CD8-positive, alpha-beta memory T cell (primary cell): Measurements from ENCODE around the gene EFHC2. TPM values are rescaled to one million over a fixed set of nuclear protein-coding genes. Genes with fewer than 3 reads are reported as not detected.

Source experiments
- CTCF ChIA-PET: fragments of 350-600 bp; sonication (Branson Sonifier 250); formaldehyde crosslinking; loops from one replicate; lab custom pipeline; 2021; ENCODE audit warnings: antibody characterized with exemption; lab: Charles Lee
- POLR2A ChIA-PET: fragments of 350-600 bp; sonication (Branson Sonifier 250); formaldehyde crosslinking; loops from one replicate; lab custom pipeline; 2021; ENCODE audit warnings: antibody characterized with exemption; lab: Charles Lee
- DNase-seq, 5 donors: peaks; one replicate each; pipeline versions ENCODE4 v3.0.0 to v3.0.0-alpha.2; 2020 to 2022; ENCODE audit warnings: mixed read lengths in 1 of 5
- H3K27ac ChIP-seq: one replicate; pipeline ENCODE4 v1.7.0; 2013; ENCODE audit warnings: low read depth, mild to moderate bottlenecking, low read length, moderate library complexity
- H3K27me3 ChIP-seq: 2 replicates; pipeline ENCODE4 v1.7.0; 2013; ENCODE audit warnings: low read length, mild to moderate bottlenecking; ENCODE audit not compliant: insufficient read depth, poor library complexity, severe bottlenecking
- H3K36me3 ChIP-seq: 2 replicates; pipeline ENCODE4 v1.7.0; 2013; ENCODE audit warnings: mild to moderate bottlenecking, low read length, moderate library complexity; ENCODE audit not compliant: insufficient read depth
- H3K4me1 ChIP-seq: 2 replicates; pipeline ENCODE4 v1.7.0; 2013; ENCODE audit warnings: mild to moderate bottlenecking, low read length, moderate library complexity; ENCODE audit not compliant: insufficient read depth
- H3K4me3 ChIP-seq: 2 replicates; pipeline ENCODE4 v1.7.0; 2013; ENCODE audit warnings: mild to moderate bottlenecking, low read length
- H3K9me3 ChIP-seq: 2 replicates; pipeline ENCODE4 v1.7.0; 2013; ENCODE audit warnings: mild to moderate bottlenecking, low read length
- H3K27ac Mint-ChIP-seq, 8 donors: one replicate each; pipeline ENCODE4 v1.8.0; 2020 to 2021; ENCODE audit warnings: mixed read lengths in 8 of 8, mild to moderate bottlenecking in 6 of 8, inconsistent platforms in 3 of 8, moderate library complexity in 3 of 8
- H3K27me3 Mint-ChIP-seq, 2 donors: one replicate each; pipeline ENCODE4 v1.8.0; 2020 to 2021; ENCODE audit warnings: mixed read lengths in 2 of 2, mild to moderate bottlenecking in 1 of 2, moderate library complexity in 1 of 2
- H3K36me3 Mint-ChIP-seq, 3 donors: one replicate each; pipeline ENCODE4 v1.8.0; 2020 to 2021; ENCODE audit warnings: mixed read lengths in 3 of 3, inconsistent platforms in 1 of 3, mild to moderate bottlenecking in 1 of 3
- H3K4me1 Mint-ChIP-seq, 3 donors: one replicate each; pipeline ENCODE4 v1.8.0; 2020 to 2021; ENCODE audit warnings: mixed read lengths in 3 of 3, inconsistent platforms in 1 of 3, mild to moderate bottlenecking in 1 of 3
- H3K4me3 Mint-ChIP-seq, 7 donors: one replicate each; pipeline ENCODE4 v1.8.0; 2020 to 2021; ENCODE audit warnings: mixed read lengths in 7 of 7, mild to moderate bottlenecking in 6 of 7, moderate library complexity in 4 of 7, inconsistent platforms in 2 of 7
- H3K9me3 Mint-ChIP-seq, 5 donors: one replicate each; pipeline ENCODE4 v1.8.0; 2020 to 2022; ENCODE audit warnings: mixed read lengths in 5 of 5, mild to moderate bottlenecking in 3 of 5, moderate library complexity in 2 of 5, inconsistent platforms in 1 of 5
- polyA plus RNA-seq: library from polyadenylated mRNA; unstranded; fragments of 300-500 nt; fragmentation: Illumina TruSeq; gene quantifications from one replicate; pipeline ENCODE4 v1.2.3, GENCODE V29; 2021
- total RNA-seq, 2 experiments: library from RNA; stranded (reverse); gene quantifications; one replicate each; pipeline ENCODE4 v1.2.3, GENCODE V29; 2021

The EFHC2 gene
- total and polyA plus RNA-seq, 3 experiments from 2014 or later, result 0.18 to 3.5 (median 0.20) TPM

DNA sequence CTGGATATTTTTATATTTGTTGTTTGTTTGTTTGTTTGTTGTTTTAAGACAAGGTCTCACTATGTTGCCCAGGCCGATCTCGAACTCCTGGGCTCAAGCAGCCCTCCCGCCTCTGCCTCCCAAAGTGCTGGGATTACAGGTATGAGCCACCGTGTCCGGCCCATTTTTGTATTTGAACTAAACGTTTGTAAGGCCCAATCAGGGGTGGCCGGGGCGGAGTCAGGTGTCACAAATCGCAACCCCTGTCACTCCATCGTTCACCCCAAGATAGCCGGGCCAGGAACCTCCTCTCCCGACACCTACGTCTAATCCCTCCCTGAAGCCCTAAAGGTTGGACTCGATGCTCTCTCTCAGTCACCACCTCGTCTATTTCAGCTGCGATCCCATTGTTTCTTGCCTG, 722 bp upstream of the EFHC2 start:
- H3K27ac ChIP-seq, result peak overlapping the region; percentile 81
- Mint-ChIP-seq H3K27me3 (peaks cover 0 to 17% of the 10 kb centered on the region in 2 donors), H3K36me3 (peaks cover 0 to 3% (median 0%) of the 10 kb centered on the region in 3 donors), H3K4me3 (peak overlapping the region; percentile 89 to 96 (median 91)), H3K9me3 (peaks cover 0 to 3% (median 0%) of the 10 kb centered on the region in 5 donors), H3K27ac (peak overlapping the region; percentile 94 to 99 (median 97)), H3K4me1 (peaks cover 22 to 34% (median 26%) of the 10 kb centered on the region in 3 donors)
- H3K36me3 ChIP-seq, result no peaks in the 10 kb centered on the region
- ChIA-PET CTCF (interaction anchor here (1.5 kb wide), 1 partner anchor 99 kb away, joined by 7 read pairs; no protein-coding TSS in a partner anchor), POLR2A (interaction anchor here (0.6 to 1.1 kb wide), 2 partner anchors 91 to 529 kb away, joined by 3 read pairs; partner anchors contain the start of gene KDM6A)
- peaks cover 5% of the 10 kb centered on the region for H3K4me1 ChIP-seq
- DNase-seq, result peak; percentile 54 to 82 (median 65)
- no peaks in the 10 kb centered on the region for H3K9me3 ChIP-seq
- H3K27me3 ChIP-seq, result no peaks in the 10 kb centered on the region
- peak overlapping the region; percentile 65 for H3K4me3 ChIP-seq

DNA sequence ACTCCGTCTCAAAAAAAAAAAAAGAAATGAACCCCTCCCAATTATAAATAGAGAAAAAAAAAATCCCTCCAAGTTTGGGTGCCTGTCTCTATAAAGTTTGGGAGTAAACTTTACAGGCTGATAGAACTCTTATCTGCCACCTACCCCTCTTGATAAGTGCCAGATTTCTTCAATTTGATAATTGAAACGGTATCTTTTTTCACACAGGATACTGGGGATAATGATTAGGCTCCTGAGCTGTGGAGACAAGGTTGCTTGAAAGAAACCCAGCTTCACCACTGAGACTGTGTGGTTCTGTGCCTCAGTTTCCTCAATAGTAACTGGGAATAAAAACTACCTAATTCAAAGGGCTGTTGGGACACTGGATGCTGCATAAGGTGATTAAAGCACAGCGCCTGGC, 606 bp downstream of the EFHC2 start:
- Histone ChIP-seq H3K4me3 (no peak overlapping the region), H3K36me3 (no peaks in the 10 kb centered on the region), H3K9me3 (no peaks in the 10 kb centered on the region), H3K27me3 (no peaks in the 10 kb centered on the region), H3K27ac (peak overlapping the region; percentile 81), H3K4me1 (peaks cover 5% of the 10 kb centered on the region)
- peaks cover 0 to 16% of the 10 kb centered on the region in 2 donors for H3K27me3 Mint-ChIP-seq
- ChIA-PET CTCF (no interaction called here), POLR2A (no interaction called here)
- peak overlapping the region; percentile 89 to 96 (median 91) for H3K4me3 Mint-ChIP-seq
- peak overlapping the region; percentile 76 to 99 (median 96) for H3K27ac Mint-ChIP-seq
- no peak for DNase-seq
- H3K36me3 Mint-ChIP-seq, result peaks cover 0 to 3% (median 0%) of the 10 kb centered on the region in 3 donors
- H3K9me3 Mint-ChIP-seq, result peaks cover 0 to 3% (median 0%) of the 10 kb centered on the region in 5 donors
- peaks cover 22 to 34% (median 26%) of the 10 kb centered on the region in 3 donors for H3K4me1 Mint-ChIP-seq

DNA sequence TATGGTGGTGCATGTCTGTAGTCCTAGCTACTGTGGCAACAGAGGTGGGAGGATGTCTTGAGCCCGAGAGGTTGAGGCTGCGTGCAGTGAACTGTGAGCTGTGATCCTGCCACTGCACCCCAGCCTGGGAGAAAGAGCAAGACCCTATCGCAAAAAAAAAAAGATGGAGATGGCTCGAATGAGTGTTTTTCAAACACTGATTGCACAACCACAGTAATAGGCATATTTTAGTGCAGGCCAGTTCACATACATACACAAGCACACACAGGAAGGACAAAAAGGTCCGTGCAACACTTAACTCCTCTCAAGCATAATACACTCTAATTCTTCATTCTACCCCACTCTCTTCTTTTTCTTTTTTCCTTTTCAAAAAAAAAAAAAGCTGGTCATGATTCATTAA, 5.1 kb downstream of the EFHC2 start:
- H3K4me3 Mint-ChIP-seq, result no peak overlapping the region
- CTCF ChIA-PET, result interaction anchor here (1.3 kb wide), 1 partner anchor 380 kb away, joined by 4 read pairs; no protein-coding TSS in a partner anchor
- Histone ChIP-seq H3K36me3 (no peaks in the 10 kb centered on the region), H3K27ac (no peak overlapping the region), H3K27me3 (no peaks in the 10 kb centered on the region), H3K4me1 (peaks cover 5% of the 10 kb centered on the region), H3K4me3 (no peak overlapping the region), H3K9me3 (no peaks in the 10 kb centered on the region)
- no peaks in the 10 kb centered on the region for H3K36me3 Mint-ChIP-seq
- H3K27me3 Mint-ChIP-seq, result peaks cover 0 to 3% of the 10 kb centered on the region in 2 donors
- POLR2A ChIA-PET, result no interaction called here
- H3K4me1 Mint-ChIP-seq, result peaks cover 2 to 10% (median 6%) of the 10 kb centered on the region in 3 donors
- H3K27ac Mint-ChIP-seq, result no peak overlapping the region
- peaks cover 0 to 2% (median 0%) of the 10 kb centered on the region in 5 donors for H3K9me3 Mint-ChIP-seq
- DNase-seq, result no peak

DNA sequence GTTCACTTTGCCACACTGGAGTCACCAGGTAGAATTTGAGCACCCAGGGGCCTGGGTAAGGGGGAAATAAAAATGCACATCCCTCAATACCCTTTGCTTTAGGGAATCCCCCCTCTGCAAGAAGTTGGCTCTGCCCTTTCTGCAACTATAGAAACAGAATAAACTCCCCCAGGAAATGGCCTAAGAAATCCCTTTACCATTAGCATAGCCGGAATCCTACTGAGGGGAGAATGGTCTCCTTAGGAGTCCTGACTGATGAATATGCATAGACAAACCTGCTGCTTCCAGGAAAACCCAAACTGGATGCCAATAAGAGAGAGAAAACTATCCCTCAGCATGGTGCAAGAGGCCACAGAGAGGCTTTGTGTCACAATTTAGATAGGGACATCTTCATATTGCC, 11.0 kb downstream of the EFHC2 start:
- Mint-ChIP-seq H3K36me3 (no peaks in the 10 kb centered on the region), H3K4me3 (no peak overlapping the region), H3K27ac (no peak overlapping the region), H3K27me3 (peaks cover 0 to 3% of the 10 kb centered on the region in 2 donors), H3K9me3 (no peaks in the 10 kb centered on the region), H3K4me1 (peaks cover 27 to 38% (median 37%) of the 10 kb centered on the region in 3 donors)
- H3K4me1 ChIP-seq, result peaks cover 22% of the 10 kb centered on the region
- POLR2A ChIA-PET, result no interaction called here
- no peaks in the 10 kb centered on the region for H3K27me3 ChIP-seq
- DNase-seq, result no peak
- no peak overlapping the region for H3K4me3 ChIP-seq
- H3K9me3 ChIP-seq, result no peaks in the 10 kb centered on the region
- CTCF ChIA-PET, result no interaction called here
- H3K36me3 ChIP-seq, result no peaks in the 10 kb centered on the region
- H3K27ac ChIP-seq, result no peak overlapping the region

DNA sequence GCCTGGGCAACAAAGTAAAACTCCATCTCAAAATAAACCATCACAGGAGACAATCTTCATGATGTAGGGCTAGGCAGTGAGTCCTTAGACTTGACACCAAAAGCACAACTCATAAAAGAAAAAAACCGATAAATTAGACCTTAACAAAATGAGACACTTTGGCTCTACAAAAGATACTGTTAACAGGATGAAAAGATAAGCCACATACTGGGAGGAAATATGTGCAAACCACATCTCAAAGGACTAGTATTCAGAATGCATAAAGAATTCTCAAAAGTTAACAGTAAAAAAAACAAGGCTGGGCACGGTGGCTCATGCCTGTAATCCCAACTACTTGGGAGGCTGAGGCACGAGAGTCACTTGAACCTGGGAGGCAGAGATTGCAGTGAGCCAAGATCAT, 13.2 kb downstream of the EFHC2 start:
- H3K27me3 Mint-ChIP-seq, result peaks cover 0 to 6% of the 10 kb centered on the region in 2 donors
- H3K27ac ChIP-seq, result no peak overlapping the region
- peak overlapping the region; percentile 47 to 74 (median 56) for H3K4me3 Mint-ChIP-seq
- peaks cover 27 to 38% (median 37%) of the 10 kb centered on the region in 3 donors for H3K4me1 Mint-ChIP-seq
- no peaks in the 10 kb centered on the region for H3K9me3 ChIP-seq
- H3K36me3 Mint-ChIP-seq, result no peaks in the 10 kb centered on the region
- peak overlapping the region; percentile 49 to 85 (median 75) for H3K27ac Mint-ChIP-seq
- ChIA-PET CTCF (no interaction called here), POLR2A (interaction anchor here (0.6 kb wide), 1 partner anchor 1109 kb away, joined by 3 read pairs; no protein-coding TSS in a partner anchor)
- DNase-seq, result peak in 2 of 5 donors; percentile 7 to 39
- no peaks in the 10 kb centered on the region for H3K36me3 ChIP-seq
- peaks cover 22% of the 10 kb centered on the region for H3K4me1 ChIP-seq
- no peaks in the 10 kb centered on the region for H3K9me3 Mint-ChIP-seq
- no peak overlapping the region for H3K4me3 ChIP-seq
- H3K27me3 ChIP-seq, result no peaks in the 10 kb centered on the region

DNA sequence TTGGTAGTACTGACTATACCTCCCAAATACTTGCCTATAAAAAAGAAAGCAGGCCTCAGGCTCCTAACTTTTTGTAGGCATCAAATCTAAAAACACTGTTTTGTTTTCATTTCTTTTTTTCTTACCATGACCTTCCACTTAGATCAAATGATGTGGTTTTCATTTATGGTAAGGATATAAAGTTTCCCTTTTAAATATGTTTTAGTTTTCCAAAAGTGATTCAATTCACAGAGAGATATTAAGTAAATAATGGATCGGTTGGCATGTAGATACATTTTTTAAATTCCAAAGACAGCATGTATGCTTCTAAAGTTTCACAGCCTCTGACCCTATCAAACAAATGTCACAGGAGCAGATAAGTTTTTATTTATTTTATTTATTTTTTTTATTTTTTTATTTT, 23.9 kb downstream of the EFHC2 start:
- H3K4me1 Mint-ChIP-seq, result peaks cover 12 to 14% (median 14%) of the 10 kb centered on the region in 3 donors
- peaks cover 0 to 6% (median 4%) of the 10 kb centered on the region in 3 donors for H3K36me3 Mint-ChIP-seq
- peaks cover 0 to 2% (median 0%) of the 10 kb centered on the region in 5 donors for H3K9me3 Mint-ChIP-seq
- no peaks in the 10 kb centered on the region for H3K4me1 ChIP-seq
- H3K27me3 ChIP-seq, result no peaks in the 10 kb centered on the region
- H3K4me3 Mint-ChIP-seq, result no peak overlapping the region
- H3K27me3 Mint-ChIP-seq, result no peaks in the 10 kb centered on the region
- POLR2A ChIA-PET, result no interaction called here
- no peaks in the 10 kb centered on the region for H3K9me3 ChIP-seq
- CTCF ChIA-PET, result no interaction called here
- H3K27ac ChIP-seq, result no peak overlapping the region
- no peak overlapping the region for H3K4me3 ChIP-seq
- no peak for DNase-seq
- no peak overlapping the region for H3K27ac Mint-ChIP-seq
- H3K36me3 ChIP-seq, result no peaks in the 10 kb centered on the region

DNA sequence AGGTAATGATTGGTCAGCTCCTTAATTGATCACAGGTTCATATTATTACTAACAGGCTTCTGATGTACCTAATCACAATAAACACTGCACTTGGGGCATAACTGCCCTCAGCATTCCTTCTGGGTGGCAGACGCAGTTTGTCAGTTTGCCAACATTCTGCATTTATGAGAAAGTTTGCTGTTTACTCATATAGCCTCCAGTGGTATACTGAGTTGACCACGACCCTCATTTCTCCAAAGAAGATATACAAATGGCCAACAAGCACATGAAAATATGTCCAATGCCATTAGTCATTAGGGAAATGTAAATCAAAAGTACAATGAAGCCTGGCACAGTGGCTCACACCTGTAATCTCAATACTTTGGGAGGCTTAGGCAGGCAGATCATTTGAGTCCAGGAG, 26.3 kb downstream of the EFHC2 start:
- H3K4me1 Mint-ChIP-seq, result peaks cover 10 to 15% (median 13%) of the 10 kb centered on the region in 3 donors
- Histone ChIP-seq H3K36me3 (no peaks in the 10 kb centered on the region), H3K9me3 (no peaks in the 10 kb centered on the region), H3K4me1 (no peaks in the 10 kb centered on the region), H3K27me3 (no peaks in the 10 kb centered on the region), H3K4me3 (no peak overlapping the region), H3K27ac (no peak overlapping the region)
- H3K9me3 Mint-ChIP-seq, result no peaks in the 10 kb centered on the region
- no peak overlapping the region for H3K27ac Mint-ChIP-seq
- no peak for DNase-seq
- H3K4me3 Mint-ChIP-seq, result no peak overlapping the region
- POLR2A ChIA-PET, result no interaction called here
- CTCF ChIA-PET, result interaction anchor here (1.5 kb wide), 1 partner anchor 74 kb away, joined by 4 read pairs; no protein-coding TSS in a partner anchor
- H3K27me3 Mint-ChIP-seq, result no peaks in the 10 kb centered on the region
- no peaks in the 10 kb centered on the region for H3K36me3 Mint-ChIP-seq

DNA sequence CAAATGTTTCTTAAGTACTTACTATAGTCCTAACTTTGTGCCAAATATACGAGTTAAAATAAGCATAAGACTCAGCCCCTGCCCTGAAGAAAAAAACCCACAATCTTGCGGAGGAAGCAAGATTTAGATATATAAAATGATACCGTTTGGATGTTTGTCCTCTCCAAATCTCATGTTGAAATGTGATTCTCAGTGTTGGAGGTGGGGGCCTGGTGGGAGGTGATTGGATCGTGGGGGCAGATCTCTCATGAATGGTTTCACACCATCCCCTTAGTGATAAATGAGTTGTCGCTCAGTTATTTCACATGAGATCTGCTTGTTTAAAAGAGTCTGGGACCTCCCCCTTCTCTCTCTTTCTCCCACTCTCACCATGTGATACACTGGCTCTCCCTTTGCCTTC, 28.7 kb downstream of the EFHC2 start:
- CTCF ChIA-PET, result no interaction called here
- H3K27ac ChIP-seq, result peak overlapping the region; percentile 57
- no peaks in the 10 kb centered on the region for H3K27me3 ChIP-seq

More for the DNA sequence above, 28.7 kb downstream of the EFHC2 start:
- Histone ChIP-seq H3K9me3 (no peaks in the 10 kb centered on the region), H3K4me1 (no peaks in the 10 kb centered on the region), H3K4me3 (no peak overlapping the region), H3K36me3 (no peaks in the 10 kb centered on the region)
- Mint-ChIP-seq H3K36me3 (no peaks in the 10 kb centered on the region), H3K27me3 (no peaks in the 10 kb centered on the region), H3K4me1 (peaks cover 10 to 15% (median 13%) of the 10 kb centered on the region in 3 donors), H3K27ac (peak overlapping the region in 2 of 8 donors; percentile 5 to 64), H3K4me3 (no peak overlapping the region), H3K9me3 (no peaks in the 10 kb centered on the region)
- POLR2A ChIA-PET, result no interaction called here
- no peak for DNase-seq
